Endometrial microvascular endothelial cells (primary cell): Measurements from ENCODE around the gene VOPP1. TPM values are rescaled to one million over a fixed set of nuclear protein-coding genes. Genes with fewer than 3 reads are reported as not detected.
"Not testable (repeated sequence)": the region's sequence is repeated elsewhere in the genome, so short reads cannot be mapped to it uniquely, and the experiment has no call there.

Source experiments
- in situ Hi-C: cut with HindIII; loops from 2 replicates; pipeline ENCODE4 v1.10.0; 2017; ENCODE audit warnings: low sequenced_read_pairs, low pct_unique_long_range_greater_than_20kb; ENCODE audit errors: inconsistent ontology term
- total RNA-seq: library from RNA; depleted of rRNA; stranded (reverse); fragments of >200 nt; gene quantifications from one replicate; pipeline ENCODE4 v1.2.3, GENCODE V29; 2015; ENCODE audit errors: inconsistent ontology term

VOPP1 gene
- 151 TPM for total RNA-seq

GRCh38 chr7:55572378-55573233, at the start of gene VOPP1:
Gene VOPP1, minus strand, starts transcription at chr7:55572502. Its CDS starts 178 bp downstream, at chr7:55572324.
- in situ Hi-C loops = loop anchor here (25.0 kb wide), 1 partner anchor 160 kb away; no protein-coding TSS in a partner anchor

- in situ Hi-C loops = no loop called here
Measured at GRCh38 chr7:55618913-55619312, 46.6 kb upstream of the VOPP1 start.

GRCh38 chr7:55614365-55615064, 42.2 kb upstream of the VOPP1 start:
- in situ Hi-C loops = not testable (repeated sequence)

- in situ Hi-C loops = not testable (repeated sequence)
Measured at GRCh38 chr7:55609726-55610125, 37.4 kb upstream of the VOPP1 start.

- in situ Hi-C loops = not testable (repeated sequence)
Measured at GRCh38 chr7:55605661-55606060, 33.4 kb upstream of the VOPP1 start.

DNA sequence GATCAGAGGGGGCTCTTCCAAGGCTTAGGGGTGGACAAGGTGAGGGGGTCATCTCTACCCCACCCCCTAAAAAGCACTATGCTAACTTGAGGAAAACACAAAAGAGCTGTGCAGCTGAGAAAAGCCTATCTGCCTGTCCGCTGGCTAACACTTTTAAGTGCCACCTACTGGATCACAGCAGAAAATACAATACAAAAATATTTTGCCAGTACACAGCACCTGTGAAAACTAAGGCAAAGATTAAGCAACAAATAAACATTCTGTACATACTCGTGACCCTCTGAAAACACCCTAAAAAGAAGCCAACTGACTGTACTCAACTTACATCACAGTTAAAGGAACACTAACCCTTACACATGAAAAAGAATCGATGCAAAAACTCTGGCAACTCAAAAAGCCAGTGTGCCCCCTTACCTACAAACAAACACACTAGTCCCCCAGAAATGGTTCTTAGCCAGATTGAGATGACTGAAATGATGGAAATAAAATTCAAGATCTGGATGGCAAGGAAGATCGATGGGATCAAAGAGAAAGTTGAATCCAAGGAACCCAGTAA, 25.7 kb upstream of the VOPP1 start:
- in situ Hi-C loops = not testable (repeated sequence)

DNA sequence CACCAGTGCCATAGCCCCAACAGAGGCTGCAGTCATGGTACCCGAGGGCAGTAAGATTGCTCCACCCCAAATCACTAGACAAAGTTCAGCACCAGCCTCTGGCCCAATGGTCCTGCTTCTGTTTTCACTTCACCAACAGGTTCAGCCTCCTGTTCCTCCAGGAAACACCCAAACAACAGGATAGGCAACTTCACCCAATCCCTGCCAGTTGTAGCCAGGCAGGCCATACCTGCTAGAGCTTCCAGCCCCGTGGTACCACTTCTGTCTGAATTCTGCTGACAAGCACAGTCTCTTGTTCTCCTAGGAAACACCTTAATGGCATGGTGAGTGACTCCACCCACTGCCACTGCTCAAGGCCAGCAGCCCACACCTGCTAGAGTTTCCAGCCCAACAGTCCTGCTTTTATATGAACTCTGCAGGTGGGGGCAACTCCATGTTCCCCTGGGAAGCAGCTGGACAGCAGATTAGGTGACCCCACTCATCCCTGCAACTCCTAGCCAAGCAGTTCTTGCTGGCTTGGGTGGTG, 25.0 kb upstream of the VOPP1 start:
- in situ Hi-C loops = not testable (repeated sequence)

DNA sequence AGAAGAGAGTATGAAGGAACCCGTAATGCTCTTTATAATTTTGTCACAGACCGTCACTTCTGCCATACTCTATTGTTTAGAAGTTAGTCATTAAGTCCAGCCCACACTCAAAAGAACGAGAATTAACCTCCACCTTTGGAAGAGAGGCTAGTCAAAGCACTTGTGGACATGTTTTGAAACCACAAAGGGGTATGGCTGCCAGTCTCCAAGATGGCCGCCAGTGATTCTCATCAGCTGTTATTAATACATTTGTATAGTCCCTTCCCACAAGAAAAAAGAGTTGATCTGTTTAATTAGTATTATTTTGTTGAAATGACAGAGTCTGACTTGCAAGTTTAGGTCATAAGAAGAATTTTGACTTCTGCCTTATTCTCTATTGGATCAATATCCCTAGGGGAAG, 23.2 kb upstream of the VOPP1 start:
- in situ Hi-C loops = no loop called here

GRCh38 chr7:55594870-55595269, 22.6 kb upstream of the VOPP1 start:
- in situ Hi-C loops = no loop called here

- in situ Hi-C loops = no loop called here
Measured at GRCh38 chr7:55594414-55594813, 22.1 kb upstream of the VOPP1 start.

DNA sequence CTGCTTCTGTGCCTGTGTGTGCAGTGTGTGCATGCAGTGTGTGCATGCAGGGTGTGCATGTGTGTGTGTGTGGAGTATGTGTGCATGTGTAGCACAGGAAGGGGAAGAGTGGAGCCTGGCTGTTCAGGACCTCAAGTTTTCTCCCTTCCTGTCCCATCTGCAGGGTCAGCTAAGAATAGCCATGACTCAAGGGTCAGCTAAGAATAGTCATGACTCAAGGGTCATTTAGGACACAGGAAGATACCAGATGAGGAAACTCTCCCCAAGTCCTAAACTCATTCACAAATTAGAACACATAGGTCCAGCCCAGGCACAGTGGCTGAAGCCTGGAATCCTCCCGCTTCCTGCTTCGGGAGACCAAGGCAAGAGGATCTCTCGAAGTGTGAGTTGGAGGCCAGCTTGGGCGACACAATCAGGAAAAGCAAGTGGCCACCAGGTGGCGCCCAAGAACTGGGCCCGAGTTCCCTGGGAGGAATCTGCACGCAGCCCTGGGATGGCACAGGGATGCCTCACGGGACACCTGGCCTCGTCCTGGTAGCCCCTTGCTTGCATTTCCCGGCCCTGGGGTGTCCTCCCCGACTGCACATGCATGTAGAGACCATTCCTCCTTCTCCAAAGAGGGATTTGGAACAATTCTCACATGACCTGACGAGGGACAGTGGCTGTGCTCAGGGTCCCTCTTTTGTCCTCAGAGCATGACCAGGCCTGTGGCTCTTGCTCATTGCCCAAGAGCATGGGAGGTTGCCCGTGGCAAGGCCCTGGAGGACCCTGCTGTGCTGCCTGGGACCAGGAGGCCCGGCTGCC, 21.4 kb upstream of the VOPP1 start:
- in situ Hi-C loops = no loop called here

- in situ Hi-C loops = no loop called here
Measured at GRCh38 chr7:55593172-55593514, 20.8 kb upstream of the VOPP1 start.

GRCh38 chr7:55592492-55592891, 20.2 kb upstream of the VOPP1 start:
- in situ Hi-C loops = no loop called here

DNA sequence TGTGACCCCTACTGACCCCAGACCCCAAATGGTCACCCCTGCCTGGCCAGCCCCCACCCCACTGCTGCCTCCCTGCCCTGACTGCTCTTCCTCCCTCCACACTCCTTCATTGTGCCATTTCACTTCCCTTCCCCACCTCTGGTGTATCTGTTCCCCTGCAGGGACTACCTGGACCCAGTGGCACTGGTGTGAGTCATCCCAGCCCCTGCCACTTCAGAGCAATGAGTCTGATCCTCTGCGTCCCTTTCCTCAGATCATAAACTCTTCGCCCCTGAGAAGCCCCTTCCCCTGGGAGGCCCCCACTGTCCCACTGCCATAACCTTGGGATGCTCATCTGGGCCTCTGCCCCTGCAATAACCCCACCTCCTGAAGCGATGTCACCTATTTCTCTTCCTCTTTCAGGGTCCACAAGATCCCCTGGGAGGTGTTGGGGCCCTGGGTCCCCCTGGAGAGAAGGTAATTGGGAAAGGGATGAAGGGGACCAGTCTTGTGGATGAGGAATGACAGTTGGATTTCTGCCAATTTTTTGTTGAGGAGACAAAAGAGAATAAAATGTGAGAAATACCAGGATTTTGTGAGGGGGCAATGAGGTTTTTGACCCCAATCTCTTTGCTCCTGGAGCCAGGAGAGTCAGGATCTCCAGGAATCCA, 19.1 kb upstream of the VOPP1 start:
- in situ Hi-C loops = no loop called here

DNA sequence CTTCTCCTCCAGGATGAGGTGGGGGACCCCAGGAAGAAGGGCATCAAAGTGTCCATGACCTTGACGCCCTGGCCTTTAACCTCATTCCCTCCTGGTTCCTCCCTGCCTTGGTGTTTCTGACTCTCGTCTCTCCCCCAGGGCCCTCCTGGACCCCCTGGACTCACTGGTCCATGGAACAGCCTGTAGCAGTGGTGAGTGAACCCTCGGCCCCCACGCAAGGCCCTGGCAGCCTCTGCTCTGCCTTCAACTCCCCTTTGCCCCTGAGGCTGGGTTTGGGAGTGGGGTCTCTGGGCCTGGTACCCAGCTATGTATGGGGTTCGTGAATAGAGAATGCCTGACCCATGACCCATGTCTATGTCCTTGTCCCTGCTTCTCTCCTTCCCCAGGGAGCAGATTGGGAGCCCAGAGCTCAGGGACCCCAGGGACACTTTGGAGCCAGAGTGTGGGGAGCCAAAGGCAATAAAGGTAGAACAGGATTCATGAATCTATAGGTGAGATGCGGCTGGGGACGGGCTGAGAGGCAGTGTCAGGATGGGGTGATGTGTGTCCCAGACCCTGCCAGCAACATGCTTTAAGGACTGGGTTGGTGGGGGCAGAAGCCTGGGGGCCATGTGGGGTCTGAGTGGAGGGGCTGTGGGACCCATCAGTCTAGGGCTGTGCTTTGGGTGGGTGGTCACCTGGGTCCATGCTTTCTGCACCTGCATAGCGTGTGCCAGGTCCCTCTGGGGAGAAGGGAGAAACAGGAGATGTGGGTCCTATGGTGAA, 18.4 kb upstream of the VOPP1 start:
- in situ Hi-C loops = no loop called here

DNA sequence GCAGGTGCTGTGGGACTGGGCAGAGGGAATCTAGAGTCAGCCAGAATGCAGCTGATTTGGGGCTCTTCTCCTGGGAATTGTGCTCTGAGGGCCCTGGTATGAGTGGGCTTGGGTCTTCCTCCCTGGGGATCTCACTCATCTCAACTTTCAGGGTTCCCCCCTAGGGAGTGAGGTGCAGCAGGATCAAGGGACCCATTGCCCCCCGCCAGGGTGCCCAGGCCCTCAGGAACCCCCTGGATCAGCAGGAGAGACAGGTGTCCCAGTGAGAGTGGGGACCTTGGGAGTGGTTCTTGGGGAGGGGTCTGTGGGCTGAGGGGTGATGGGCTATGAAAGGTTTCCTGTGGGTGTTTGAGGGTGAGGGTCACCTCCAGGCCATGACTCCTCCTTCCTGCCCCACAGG, 17.6 kb upstream of the VOPP1 start:
- in situ Hi-C loops = no loop called here

DNA sequence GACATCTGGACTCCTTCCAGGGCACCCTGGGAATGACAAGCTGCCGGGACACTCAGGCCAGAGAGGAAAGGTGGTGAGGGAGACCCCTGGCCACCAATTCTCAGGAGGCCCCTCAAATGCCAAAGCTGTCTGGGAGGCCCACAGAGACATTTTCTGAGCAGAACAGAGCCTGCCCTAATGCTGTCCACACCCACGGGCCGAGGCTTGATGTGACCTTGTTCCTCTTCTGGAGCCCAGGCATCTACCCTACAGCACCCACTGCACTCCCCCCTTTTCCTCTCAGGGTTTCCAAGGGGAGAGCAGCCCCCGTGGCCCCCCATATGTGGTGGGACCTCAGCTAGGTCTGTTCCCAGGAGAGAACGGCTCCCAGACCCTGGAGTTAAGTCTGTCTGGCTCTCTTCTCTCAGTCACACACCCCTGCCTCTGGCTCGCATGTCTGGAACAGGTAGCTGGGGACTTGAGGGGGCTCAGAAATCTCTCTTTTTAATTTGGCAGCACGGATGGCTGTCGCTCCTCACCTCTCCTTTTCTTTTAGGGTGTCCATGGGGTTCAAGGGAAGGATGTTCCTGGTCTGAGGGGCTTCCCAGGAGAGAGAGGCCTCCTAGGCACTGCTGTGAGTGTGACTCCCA, 16.8 kb upstream of the VOPP1 start:
- in situ Hi-C loops = no loop called here

- in situ Hi-C loops = no loop called here
Measured at GRCh38 chr7:55588379-55588699, 16.0 kb upstream of the VOPP1 start.
